Lower leg skin (tissue), 4 donors: ENCODE measurements around the gene ARPC4. TPM values are rescaled to one million over a fixed set of nuclear protein-coding genes. Genes with fewer than 3 reads are reported as not detected.

Experiments
- DNase-seq, 2 donors: peaks; one replicate each; pipeline ENCODE4 v3.0.0-alpha.2; 2019; ENCODE audit warnings: low spot score in 2 of 2
- H3K4me3 ChIP-seq: fragments of 200-600 bp; sonication (generic); 2 replicates; pipeline ENCODE4 v1.5.1; 2017; ENCODE audit warnings: mild to moderate bottlenecking, low read depth; ENCODE audit not compliant: poor library complexity, severe bottlenecking
- CTCF ChIP-seq, 3 donors: fragments of 450-650 bp; IDR thresholded peaks; one replicate each; pipeline ENCODE4 v1.5.1; 2016; ENCODE audit warnings: antibody characterized with exemption in 3 of 3, mild to moderate bottlenecking in 3 of 3, moderate library complexity in 2 of 3
- POLR2A ChIP-seq, 2 donors: fragments of 450-650 bp; IDR thresholded peaks; one replicate each; pipeline ENCODE4 v1.6.1; 2016 to 2017; ENCODE audit warnings: antibody characterized with exemption in 2 of 2, mild to moderate bottlenecking in 1 of 2, moderate library complexity in 1 of 2
- WGBS, 2 donors: methylation state at CpG; one replicate each; pipeline ENCODE4 v1.1.5; 2018; 5-methylcytosine and 5-hydroxymethylcytosine counted together
- intact Hi-C: fragments of 100-400 bp; cut with DNase I; formaldehyde crosslinking; loops from one replicate; pipeline ENCODE4 v1.15.0; 2023; ENCODE audit warnings: low total_unique reads
- total RNA-seq, 4 donors: library from RNA; depleted of rRNA; stranded (reverse); fragments of >200 nt; gene quantifications; one replicate each; pipeline ENCODE4 v1.1.0, GENCODE V29; 2016

Gene ARPC4
- total RNA-seq, 4 donors from 2014 or later = 89.6 to 151 (median 107) TPM

- 82 to 84% methylated on average over 5 of the region's 5 CpGs for WGBS, 2 donors
- H3K4me3 ChIP-seq = no peak overlapping the region
- no peak for TF ChIP-seq CTCF (IDR thresholded peaks at IDR 0.05)
- intact Hi-C loops = no loop called here
- DNase-seq = no peak
These were observed 15.8 kb upstream of the ARPC4 start for GRCh38 chr3:9776896-9777693.

DNA sequence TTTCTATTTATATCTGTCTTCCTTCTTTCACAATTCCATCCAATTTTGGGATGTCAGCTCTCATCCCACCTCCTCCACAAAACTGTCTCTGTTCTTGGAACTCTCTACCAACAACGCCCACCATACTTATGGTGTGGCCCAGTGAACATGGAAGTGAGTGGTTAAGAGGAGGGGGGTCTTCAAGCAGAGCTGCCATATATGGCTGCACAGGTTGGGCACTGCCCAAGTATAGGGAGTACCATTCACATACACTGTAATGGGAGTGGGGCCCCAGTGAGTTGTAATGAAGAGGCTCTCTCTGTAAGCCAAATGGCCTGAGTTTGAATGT lies 15.2 kb upstream of the ARPC4 start:
- no peak for TF ChIP-seq POLR2A (IDR thresholded peaks at IDR 0.05)
- TF ChIP-seq CTCF (IDR thresholded peaks at IDR 0.05) = no peak
- no peak for DNase-seq
- no peak overlapping the region for H3K4me3 ChIP-seq
- intact Hi-C loops = no loop called here
- WGBS, 2 donors = 81 to 83% methylated on average over 1 of the region's 1 CpG

DNA sequence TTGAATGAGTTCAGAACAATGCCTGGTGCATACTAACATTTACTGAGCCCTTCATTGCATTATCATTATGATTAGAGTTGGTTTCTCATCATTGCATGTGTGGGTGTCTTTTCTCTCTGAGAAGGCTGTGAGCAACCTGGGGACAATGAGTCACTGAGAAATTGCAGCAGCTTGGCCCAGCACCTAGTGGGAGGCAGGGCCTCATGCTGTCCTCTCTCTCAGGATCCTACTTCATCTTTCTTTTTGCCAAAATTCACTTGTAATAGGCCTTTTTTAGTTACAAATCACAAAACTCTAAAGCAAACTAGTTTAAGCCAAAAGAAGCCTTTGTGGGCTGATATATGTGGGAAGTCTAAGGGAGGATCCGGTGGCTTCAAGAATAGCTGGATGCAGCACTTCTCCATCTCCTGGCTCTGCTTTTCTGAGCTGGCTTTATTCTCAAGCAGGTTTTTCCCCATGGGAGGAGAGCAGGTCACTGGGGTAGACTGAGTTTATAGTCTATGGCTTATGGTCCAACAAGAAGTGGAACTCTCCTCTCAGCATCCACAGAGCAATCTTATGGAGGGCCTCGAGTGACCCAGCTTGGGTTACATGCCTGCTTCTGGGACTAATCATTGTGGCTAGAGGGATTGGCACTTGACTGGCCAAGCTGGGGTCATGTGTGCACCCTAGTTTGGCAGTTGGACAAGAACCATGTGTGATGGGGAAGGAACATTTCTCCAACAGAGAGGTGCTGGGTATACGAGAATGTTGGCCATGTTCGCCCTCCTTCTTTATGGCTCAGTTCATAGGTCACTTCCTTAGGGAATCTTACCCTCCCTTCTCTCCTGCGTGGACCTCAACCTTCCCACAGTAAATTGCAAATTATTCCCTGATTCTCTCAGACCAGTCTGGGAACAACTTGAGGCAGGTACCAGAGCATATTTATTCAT lies 14.5 kb upstream of the ARPC4 start:
- TF ChIP-seq CTCF (IDR thresholded peaks at IDR 0.05) = no peak
- no peak for TF ChIP-seq POLR2A (IDR thresholded peaks at IDR 0.05)
- H3K4me3 ChIP-seq = no peak overlapping the region
- intact Hi-C loops = no loop called here
- WGBS, 2 donors = 69% methylated on average over 5 of the region's 5 CpGs
- no peak for DNase-seq

GRCh38 chr3:9779075-9779593 lies 13.7 kb upstream of the ARPC4 start:
- 84% methylated on average over 6 of the region's 6 CpGs for WGBS, 2 donors
- TF ChIP-seq CTCF (IDR thresholded peaks at IDR 0.05) (no peak), POLR2A (IDR thresholded peaks at IDR 0.05) (no peak)
- intact Hi-C loops = no loop called here
- DNase-seq = no peak
- H3K4me3 ChIP-seq = no peak overlapping the region

DNA sequence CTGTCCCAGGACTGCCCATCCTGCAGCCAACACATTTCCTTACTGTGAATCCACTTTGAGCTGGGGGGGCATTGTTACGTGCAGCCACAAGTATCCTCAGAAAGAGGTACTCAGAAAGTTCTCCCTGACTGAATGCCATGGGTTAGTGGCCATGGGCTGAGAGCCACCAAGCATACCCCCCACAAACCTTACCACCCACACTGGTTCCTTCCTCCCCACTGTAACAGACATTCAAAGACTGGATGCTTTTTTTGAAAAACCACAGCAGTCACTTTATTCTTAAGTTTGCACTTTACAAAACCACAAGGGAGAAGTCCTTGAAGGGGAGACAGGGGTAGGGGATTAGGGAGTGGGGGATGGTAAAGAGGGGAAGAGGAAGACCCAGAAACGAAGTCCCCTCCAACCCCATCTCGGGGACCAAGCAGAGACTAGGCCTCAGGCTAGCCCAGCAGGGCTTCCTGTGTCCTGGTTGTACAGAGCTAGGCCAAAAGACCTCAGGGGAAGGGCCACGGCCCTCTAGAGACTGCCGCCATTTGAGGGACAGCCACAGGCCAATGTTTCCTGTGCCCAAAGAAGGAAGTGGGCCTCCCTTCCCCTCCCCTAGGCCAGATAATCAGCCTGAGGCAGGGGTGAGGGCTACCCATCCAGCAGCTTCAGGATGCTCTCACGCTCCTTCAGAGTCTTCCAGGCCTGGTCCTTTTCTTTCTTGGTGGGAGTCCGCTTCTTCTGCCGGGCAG lies 13.0 kb upstream of the ARPC4 start:
- 70 to 72% methylated on average over 8 of the region's 8 CpGs for WGBS, 2 donors
- intact Hi-C loops = no loop called here
- no peak overlapping the region for H3K4me3 ChIP-seq
- DNase-seq = no peak
- TF ChIP-seq POLR2A (IDR thresholded peaks at IDR 0.05) (no peak), CTCF (IDR thresholded peaks at IDR 0.05) (no peak)
